ENCODE data around the gene RNF20.

DNA sequence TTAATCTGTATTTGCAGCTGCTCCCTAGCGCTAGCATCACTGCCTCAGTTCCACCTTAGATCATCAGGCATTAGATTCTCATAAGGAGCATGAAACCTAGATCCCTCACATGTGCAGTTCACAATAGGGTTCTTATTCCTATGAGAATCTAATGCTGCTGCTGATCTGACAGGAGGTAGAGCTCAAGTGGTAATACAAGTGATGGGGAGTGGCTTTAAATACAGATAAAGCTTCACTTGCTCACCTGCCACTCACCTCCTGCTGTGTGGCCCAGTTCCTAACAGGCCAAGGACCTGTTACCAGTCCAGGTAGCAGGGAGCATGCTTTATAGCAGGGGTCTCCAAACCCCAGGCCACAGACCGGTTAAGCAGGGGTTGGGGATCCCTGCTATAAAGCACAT is 22.6 kb upstream of the RNF20 start:
- no peak for TF ChIP-seq YY1 (IDR thresholded peaks at IDR 0.05; ENCODE audit: insufficient read depth, insufficient read length)
- no peak for TF ChIP-seq ZNF274 (IDR thresholded peaks at IDR 0.05; ENCODE audit: low read depth, low read length)
- no peak for TF ChIP-seq SUZ12 (IDR thresholded peaks at IDR 0.05; ENCODE audit: extremely low read depth, insufficient read depth, insufficient read length)
